ENCODE results near the gene PRKX.
"Not testable (repeated sequence)": the region's sequence is repeated elsewhere in the genome, so short reads cannot be mapped to it uniquely, and the experiment has no call there.

The PRKX gene

DNA sequence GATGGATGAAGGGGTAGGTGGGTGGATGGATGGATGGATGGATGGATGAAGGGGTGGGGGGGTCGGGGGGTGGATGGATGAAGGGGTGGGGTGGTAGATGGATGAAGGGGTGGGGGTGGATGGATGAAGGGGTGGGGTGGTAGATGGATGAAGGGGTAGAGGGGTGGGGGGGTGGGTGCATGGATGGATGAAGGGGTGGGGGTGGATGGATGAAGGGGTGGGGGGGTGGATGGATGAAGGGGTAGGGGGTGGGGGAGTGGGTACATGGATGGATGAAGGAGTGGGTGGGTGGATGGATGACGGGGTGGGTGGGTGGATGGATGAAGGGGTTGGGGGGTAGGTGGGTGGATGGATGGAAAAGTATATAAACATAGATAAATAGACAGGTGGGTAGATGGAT lies 74.2 kb downstream of the PRKX start:
- TF ChIP-seq, protein P1, sequence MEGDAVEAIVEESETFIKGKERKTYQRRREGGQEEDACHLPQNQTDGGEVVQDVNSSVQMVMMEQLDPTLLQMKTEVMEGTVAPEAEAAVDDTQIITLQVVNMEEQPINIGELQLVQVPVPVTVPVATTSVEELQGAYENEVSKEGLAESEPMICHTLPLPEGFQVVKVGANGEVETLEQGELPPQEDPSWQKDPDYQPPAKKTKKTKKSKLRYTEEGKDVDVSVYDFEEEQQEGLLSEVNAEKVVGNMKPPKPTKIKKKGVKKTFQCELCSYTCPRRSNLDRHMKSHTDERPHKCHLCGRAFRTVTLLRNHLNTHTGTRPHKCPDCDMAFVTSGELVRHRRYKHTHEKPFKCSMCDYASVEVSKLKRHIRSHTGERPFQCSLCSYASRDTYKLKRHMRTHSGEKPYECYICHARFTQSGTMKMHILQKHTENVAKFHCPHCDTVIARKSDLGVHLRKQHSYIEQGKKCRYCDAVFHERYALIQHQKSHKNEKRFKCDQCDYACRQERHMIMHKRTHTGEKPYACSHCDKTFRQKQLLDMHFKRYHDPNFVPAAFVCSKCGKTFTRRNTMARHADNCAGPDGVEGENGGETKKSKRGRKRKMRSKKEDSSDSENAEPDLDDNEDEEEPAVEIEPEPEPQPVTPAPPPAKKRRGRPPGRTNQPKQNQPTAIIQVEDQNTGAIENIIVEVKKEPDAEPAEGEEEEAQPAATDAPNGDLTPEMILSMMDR (IDR thresholded peaks at IDR 0.05; ENCODE audit: insufficient read depth, low read length, poor library complexity, severe bottlenecking), result no peak
- no peak for DNase-seq (ENCODE audit: extremely low read depth, insufficient read length)
- H3K4me3 ChIP-seq (replicated peaks; ENCODE audit: low read depth, low read length), result no peak overlapping the region
- peaks cover 2% of the 10 kb centered on the region for H3K36me3 ChIP-seq (ENCODE audit: control insufficient read depth, insufficient read depth, low read length)
- H3K27me3 ChIP-seq (replicated peaks; ENCODE audit: control insufficient read depth, insufficient read depth, low read length), result no peaks in the 10 kb centered on the region

- H3K4me3 ChIP-seq (replicated peaks; ENCODE audit: low read depth, low read length), result no peak overlapping the region
- H3K36me3 ChIP-seq (ENCODE audit: control insufficient read depth, insufficient read depth, low read length), result peaks cover 2% of the 10 kb centered on the region
- H3K27me3 ChIP-seq (replicated peaks; ENCODE audit: control insufficient read depth, insufficient read depth, low read length), result no peaks in the 10 kb centered on the region
- no peak for DNase-seq (ENCODE audit: extremely low read depth, insufficient read length)
- TF ChIP-seq, protein P1 (IDR thresholded peaks at IDR 0.05; ENCODE audit: insufficient read depth, low read length, poor library complexity, severe bottlenecking), result peak; percentile 58
Observed at GRCh38 chrX:3638280-3638873, 75.1 kb downstream of the PRKX start.

GRCh38 chrX:3636803-3637202 lies 76.6 kb downstream of the PRKX start:
- no peaks in the 10 kb centered on the region for H3K27me3 ChIP-seq (replicated peaks; ENCODE audit: control insufficient read depth, insufficient read depth, low read length)
- H3K4me3 ChIP-seq (replicated peaks; ENCODE audit: low read depth, low read length), result no peak overlapping the region
- H3K36me3 ChIP-seq (ENCODE audit: control insufficient read depth, insufficient read depth, low read length), result peaks cover 2% of the 10 kb centered on the region
- DNase-seq (ENCODE audit: extremely low read depth, insufficient read length), result no peak
- TF ChIP-seq, protein P1 (IDR thresholded peaks at IDR 0.05; ENCODE audit: insufficient read depth, low read length, poor library complexity, severe bottlenecking), result no peak

- TF ChIP-seq, protein P1 (IDR thresholded peaks at IDR 0.05; ENCODE audit: insufficient read depth, low read length, poor library complexity, severe bottlenecking), result no peak
- Histone ChIP-seq H3K4me3 (replicated peaks; ENCODE audit: low read depth, low read length) (no peak overlapping the region), H3K27me3 (replicated peaks; ENCODE audit: control insufficient read depth, insufficient read depth, low read length) (no peaks in the 10 kb centered on the region), H3K36me3 (ENCODE audit: control insufficient read depth, insufficient read depth, low read length) (peaks cover 6% of the 10 kb centered on the region)
- no peak for DNase-seq (ENCODE audit: extremely low read depth, insufficient read length)
Observed at GRCh38 chrX:3631196-3631595, 82.3 kb downstream of the PRKX start.

- H3K4me3 ChIP-seq (replicated peaks; ENCODE audit: low read depth, low read length), result no peak overlapping the region
- DNase-seq (ENCODE audit: extremely low read depth, insufficient read length), result no peak
- TF ChIP-seq, protein P1 (IDR thresholded peaks at IDR 0.05; ENCODE audit: insufficient read depth, low read length, poor library complexity, severe bottlenecking), result no peak
Observed at GRCh38 chrX:3627594-3627993, 85.9 kb downstream of the PRKX start.

GRCh38 chrX:3621414-3621813 lies 92.0 kb downstream of the PRKX start:
- no peak overlapping the region for H3K4me3 ChIP-seq (replicated peaks; ENCODE audit: low read depth, low read length)
- no peaks in the 10 kb centered on the region for H3K27me3 ChIP-seq (replicated peaks; ENCODE audit: control insufficient read depth, insufficient read depth, low read length)
- TF ChIP-seq, protein P1 (IDR thresholded peaks at IDR 0.05; ENCODE audit: insufficient read depth, low read length, poor library complexity, severe bottlenecking), result no peak
- DNase-seq (ENCODE audit: extremely low read depth, insufficient read length), result no peak
- H3K36me3 ChIP-seq (ENCODE audit: control insufficient read depth, insufficient read depth, low read length), result peaks cover 14% of the 10 kb centered on the region

More at GRCh38 chrX:3627594-3627993, 85.9 kb downstream of the PRKX start:
- Histone ChIP-seq H3K27me3 (replicated peaks; ENCODE audit: control insufficient read depth, insufficient read depth, low read length) (no peaks in the 10 kb centered on the region), H3K36me3 (ENCODE audit: control insufficient read depth, insufficient read depth, low read length) (peaks cover 7% of the 10 kb centered on the region)

GRCh38 chrX:3611744-3612143 lies 101.7 kb downstream of the PRKX start:
- H3K27me3 ChIP-seq (replicated peaks; ENCODE audit: control insufficient read depth, insufficient read depth, low read length); H3K4me3 ChIP-seq (replicated peaks; ENCODE audit: low read depth, low read length); DNase-seq (ENCODE audit: extremely low read depth, insufficient read length); H3K36me3 ChIP-seq (ENCODE audit: control insufficient read depth, insufficient read depth, low read length): not testable (repeated sequence)
